WTC11 (cell line): ENCODE measurements around the gene DUSP1.

ENCODE experiments used
- ARID4B ChIP-seq: sonication (generic); formaldehyde crosslinking; IDR thresholded peaks from 2 replicates; pipeline ENCODE4 v1.8.0; 2023; ENCODE audit warnings: missing genetic modification reagents, mild to moderate bottlenecking, borderline replicate concordance
- CTCF ChIP-seq: fragments of 200-600 bp; IDR thresholded peaks from 2 replicates; pipeline ENCODE4 v1.8.0; 2022; ENCODE audit warnings: antibody characterized with exemption
- EMX1 ChIP-seq: fragments of 250-450 bp; sonication (Bioruptor Pico); IDR thresholded peaks from 2 replicates; pipeline ENCODE4 v1.8.0; 2021; ENCODE audit warnings: mild to moderate bottlenecking
- ETV6 ChIP-seq: sonication (generic); formaldehyde crosslinking; IDR thresholded peaks from 2 replicates; pipeline ENCODE4 v1.8.1; 2022; ENCODE audit warnings: mild to moderate bottlenecking, missing genetic modification reagents
- FOXP4 ChIP-seq: sonication (generic); formaldehyde crosslinking; IDR thresholded peaks from 2 replicates; pipeline ENCODE4 v1.8.0; 2022; ENCODE audit warnings: mild to moderate bottlenecking, missing genetic modification reagents
- JAZF1 ChIP-seq: fragments of 250-450 bp; sonication (Bioruptor Pico); IDR thresholded peaks from 2 replicates; pipeline ENCODE4 v1.9.0; 2021; ENCODE audit warnings: moderate library complexity, mild to moderate bottlenecking, inconsistent platforms
- JUN ChIP-seq: sonication (generic); formaldehyde crosslinking; IDR thresholded peaks from 2 replicates; pipeline ENCODE4 v1.8.0; 2023; ENCODE audit warnings: mild to moderate bottlenecking, missing genetic modification reagents
- TCF7 ChIP-seq: sonication (generic); formaldehyde crosslinking; IDR thresholded peaks from 2 replicates; pipeline ENCODE4 v1.8.0; 2022; ENCODE audit warnings: mild to moderate bottlenecking, low read depth, missing genetic modification reagents, moderate library complexity
- TF ChIP-seq, protein P1 (sequence below): sonication (generic); formaldehyde crosslinking; IDR thresholded peaks from 2 replicates; pipeline ENCODE4 v1.8.1; 2023; ENCODE audit warnings: mild to moderate bottlenecking, missing genetic modification reagents, moderate library complexity
- TF ChIP-seq, protein P2 (sequence below): sonication (generic); formaldehyde crosslinking; IDR thresholded peaks from 2 replicates; pipeline ENCODE4 v1.8.0; 2022; ENCODE audit warnings: missing genetic modification reagents
- TF ChIP-seq, protein P3 (sequence below): sonication (generic); formaldehyde crosslinking; IDR thresholded peaks from 2 replicates; pipeline ENCODE4 v1.8.1; 2023; ENCODE audit warnings: mild to moderate bottlenecking, missing genetic modification reagents, moderate library complexity
- TF ChIP-seq, protein P4 (sequence below): sonication (generic); formaldehyde crosslinking; IDR thresholded peaks from 2 replicates; pipeline ENCODE4 v1.8.1; 2023; ENCODE audit warnings: mild to moderate bottlenecking, missing genetic modification reagents, borderline replicate concordance

DNA sequence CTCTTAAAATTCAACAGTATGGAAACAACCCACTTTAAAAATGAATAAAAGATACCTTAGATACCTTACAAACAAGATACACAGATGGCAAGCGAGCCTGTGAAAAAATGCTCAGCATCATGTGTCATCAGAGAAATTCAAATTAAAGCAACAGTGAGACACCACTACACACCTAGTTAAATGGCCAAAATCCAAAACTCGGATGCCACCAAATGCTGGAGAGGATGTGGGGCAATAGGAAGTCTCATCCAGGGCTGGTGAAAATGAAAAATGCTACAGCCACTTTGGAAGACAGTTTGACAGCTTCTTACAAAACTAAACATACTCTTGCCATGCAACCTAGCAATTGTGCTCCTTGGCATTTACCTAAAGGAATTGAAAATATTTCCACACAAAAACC is 17.9 kb downstream of the DUSP1 start:
- TF ChIP-seq TCF7 (no peak), CTCF (no peak), ETV6 (CRISPR knock-in tag) (no peak), JAZF1 (no peak), FOXP4 (CRISPR knock-in tag) (no peak), ARID4B (CRISPR knock-in tag) (no peak), EMX1 (CRISPR knock-in tag) (no peak), JUN (CRISPR knock-in tag) (no peak)
- TF ChIP-seq, protein P1, sequence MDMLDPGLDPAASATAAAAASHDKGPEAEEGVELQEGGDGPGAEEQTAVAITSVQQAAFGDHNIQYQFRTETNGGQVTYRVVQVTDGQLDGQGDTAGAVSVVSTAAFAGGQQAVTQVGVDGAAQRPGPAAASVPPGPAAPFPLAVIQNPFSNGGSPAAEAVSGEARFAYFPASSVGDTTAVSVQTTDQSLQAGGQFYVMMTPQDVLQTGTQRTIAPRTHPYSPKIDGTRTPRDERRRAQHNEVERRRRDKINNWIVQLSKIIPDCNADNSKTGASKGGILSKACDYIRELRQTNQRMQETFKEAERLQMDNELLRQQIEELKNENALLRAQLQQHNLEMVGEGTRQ: no peak
- TF ChIP-seq, protein P2, sequence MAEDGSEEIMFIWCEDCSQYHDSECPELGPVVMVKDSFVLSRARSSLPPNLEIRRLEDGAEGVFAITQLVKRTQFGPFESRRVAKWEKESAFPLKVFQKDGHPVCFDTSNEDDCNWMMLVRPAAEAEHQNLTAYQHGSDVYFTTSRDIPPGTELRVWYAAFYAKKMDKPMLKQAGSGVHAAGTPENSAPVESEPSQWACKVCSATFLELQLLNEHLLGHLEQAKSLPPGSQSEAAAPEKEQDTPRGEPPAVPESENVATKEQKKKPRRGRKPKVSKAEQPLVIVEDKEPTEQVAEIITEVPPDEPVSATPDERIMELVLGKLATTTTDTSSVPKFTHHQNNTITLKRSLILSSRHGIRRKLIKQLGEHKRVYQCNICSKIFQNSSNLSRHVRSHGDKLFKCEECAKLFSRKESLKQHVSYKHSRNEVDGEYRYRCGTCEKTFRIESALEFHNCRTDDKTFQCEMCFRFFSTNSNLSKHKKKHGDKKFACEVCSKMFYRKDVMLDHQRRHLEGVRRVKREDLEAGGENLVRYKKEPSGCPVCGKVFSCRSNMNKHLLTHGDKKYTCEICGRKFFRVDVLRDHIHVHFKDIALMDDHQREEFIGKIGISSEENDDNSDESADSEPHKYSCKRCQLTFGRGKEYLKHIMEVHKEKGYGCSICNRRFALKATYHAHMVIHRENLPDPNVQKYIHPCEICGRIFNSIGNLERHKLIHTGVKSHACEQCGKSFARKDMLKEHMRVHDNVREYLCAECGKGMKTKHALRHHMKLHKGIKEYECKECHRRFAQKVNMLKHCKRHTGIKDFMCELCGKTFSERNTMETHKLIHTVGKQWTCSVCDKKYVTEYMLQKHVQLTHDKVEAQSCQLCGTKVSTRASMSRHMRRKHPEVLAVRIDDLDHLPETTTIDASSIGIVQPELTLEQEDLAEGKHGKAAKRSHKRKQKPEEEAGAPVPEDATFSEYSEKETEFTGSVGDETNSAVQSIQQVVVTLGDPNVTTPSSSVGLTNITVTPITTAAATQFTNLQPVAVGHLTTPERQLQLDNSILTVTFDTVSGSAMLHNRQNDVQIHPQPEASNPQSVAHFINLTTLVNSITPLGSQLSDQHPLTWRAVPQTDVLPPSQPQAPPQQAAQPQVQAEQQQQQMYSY (CRISPR knock-in tag): no peak
- TF ChIP-seq, protein P3, sequence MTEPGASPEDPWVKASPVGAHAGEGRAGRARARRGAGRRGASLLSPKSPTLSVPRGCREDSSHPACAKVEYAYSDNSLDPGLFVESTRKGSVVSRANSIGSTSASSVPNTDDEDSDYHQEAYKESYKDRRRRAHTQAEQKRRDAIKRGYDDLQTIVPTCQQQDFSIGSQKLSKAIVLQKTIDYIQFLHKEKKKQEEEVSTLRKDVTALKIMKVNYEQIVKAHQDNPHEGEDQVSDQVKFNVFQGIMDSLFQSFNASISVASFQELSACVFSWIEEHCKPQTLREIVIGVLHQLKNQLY: no peak
- TF ChIP-seq, protein P4, sequence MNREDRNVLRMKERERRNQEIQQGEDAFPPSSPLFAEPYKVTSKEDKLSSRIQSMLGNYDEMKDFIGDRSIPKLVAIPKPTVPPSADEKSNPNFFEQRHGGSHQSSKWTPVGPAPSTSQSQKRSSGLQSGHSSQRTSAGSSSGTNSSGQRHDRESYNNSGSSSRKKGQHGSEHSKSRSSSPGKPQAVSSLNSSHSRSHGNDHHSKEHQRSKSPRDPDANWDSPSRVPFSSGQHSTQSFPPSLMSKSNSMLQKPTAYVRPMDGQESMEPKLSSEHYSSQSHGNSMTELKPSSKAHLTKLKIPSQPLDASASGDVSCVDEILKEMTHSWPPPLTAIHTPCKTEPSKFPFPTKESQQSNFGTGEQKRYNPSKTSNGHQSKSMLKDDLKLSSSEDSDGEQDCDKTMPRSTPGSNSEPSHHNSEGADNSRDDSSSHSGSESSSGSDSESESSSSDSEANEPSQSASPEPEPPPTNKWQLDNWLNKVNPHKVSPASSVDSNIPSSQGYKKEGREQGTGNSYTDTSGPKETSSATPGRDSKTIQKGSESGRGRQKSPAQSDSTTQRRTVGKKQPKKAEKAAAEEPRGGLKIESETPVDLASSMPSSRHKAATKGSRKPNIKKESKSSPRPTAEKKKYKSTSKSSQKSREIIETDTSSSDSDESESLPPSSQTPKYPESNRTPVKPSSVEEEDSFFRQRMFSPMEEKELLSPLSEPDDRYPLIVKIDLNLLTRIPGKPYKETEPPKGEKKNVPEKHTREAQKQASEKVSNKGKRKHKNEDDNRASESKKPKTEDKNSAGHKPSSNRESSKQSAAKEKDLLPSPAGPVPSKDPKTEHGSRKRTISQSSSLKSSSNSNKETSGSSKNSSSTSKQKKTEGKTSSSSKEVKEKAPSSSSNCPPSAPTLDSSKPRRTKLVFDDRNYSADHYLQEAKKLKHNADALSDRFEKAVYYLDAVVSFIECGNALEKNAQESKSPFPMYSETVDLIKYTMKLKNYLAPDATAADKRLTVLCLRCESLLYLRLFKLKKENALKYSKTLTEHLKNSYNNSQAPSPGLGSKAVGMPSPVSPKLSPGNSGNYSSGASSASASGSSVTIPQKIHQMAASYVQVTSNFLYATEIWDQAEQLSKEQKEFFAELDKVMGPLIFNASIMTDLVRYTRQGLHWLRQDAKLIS: no peak
